MCF 10A (cell line): ENCODE results near the gene ZNF766. TPM values are rescaled to one million over a fixed set of nuclear protein-coding genes. Genes with fewer than 3 reads are reported as not detected.

Source experiments
- BruUV-seq: library from RNA; stranded (reverse); fragments of 400-500 nt; replicated peaks from 2 replicates; lab custom pipeline; 2021; lab: Mats Ljungman, UMichigan
- CTCF ChIA-PET: fragments of 300-600 bp; sonication (Branson Sonifier 250); formaldehyde crosslinking; extraction: SDS; loops from one replicate; lab custom pipeline; 2021; ENCODE audit warnings: antibody characterized with exemption, inconsistent platforms; lab: Yijun Ruan, JAX
- POLR2A ChIA-PET: fragments of 300-600, 350-650 bp; sonication (Branson Sonifier 250); formaldehyde crosslinking; extraction: SDS; loops from one replicate; lab custom pipeline; 2020; ENCODE audit warnings: antibody characterized with exemption, inconsistent platforms; lab: Yijun Ruan, JAX
- DNase-seq: peaks from one replicate; pipeline ENCODE4 v3.0.0-alpha.2; 2018; ENCODE audit not compliant: unreplicated experiment
- H3K27ac Mint-ChIP-seq: one replicate; pipeline ENCODE4 v1.8.0; 2022; ENCODE audit warnings: mild to moderate bottlenecking, low read depth, mixed read lengths; ENCODE audit not compliant: unreplicated experiment
- H3K27me3 Mint-ChIP-seq: one replicate; pipeline ENCODE4 v1.8.0; 2022; ENCODE audit warnings: mixed read lengths; ENCODE audit not compliant: insufficient read depth, unreplicated experiment
- H3K36me3 Mint-ChIP-seq: one replicate; pipeline ENCODE4 v1.8.0; 2022; ENCODE audit warnings: mild to moderate bottlenecking, moderate library complexity, mixed read lengths; ENCODE audit not compliant: insufficient read depth, unreplicated experiment
- H3K4me1 Mint-ChIP-seq: one replicate; pipeline ENCODE4 v1.8.0; 2022; ENCODE audit warnings: mixed read lengths; ENCODE audit not compliant: insufficient read depth, unreplicated experiment
- H3K4me3 Mint-ChIP-seq: one replicate; pipeline ENCODE4 v1.8.0; 2022; ENCODE audit warnings: mild to moderate bottlenecking, moderate library complexity, mixed read lengths; ENCODE audit not compliant: unreplicated experiment
- H3K9me3 Mint-ChIP-seq: one replicate; pipeline ENCODE4 v1.8.0; 2022; ENCODE audit warnings: mixed read lengths; ENCODE audit not compliant: unreplicated experiment
- CTCF ChIP-seq: fragments of 200-600 bp; IDR thresholded peaks from one replicate; pipeline ENCODE4 v1.8.0; 2022; ENCODE audit warnings: antibody characterized with exemption, mild to moderate bottlenecking; ENCODE audit not compliant: unreplicated experiment
- intact Hi-C: fragments of 100-400 bp; cut with micrococcal nuclease; formaldehyde crosslinking; loops from 2 replicates; pipeline ENCODE4 v1.14.1; 2022
- total RNA-seq: library from RNA; stranded (reverse); gene quantifications from 2 replicates; pipeline ENCODE4 v1.2.3, GENCODE V29; 2022

ZNF766 gene
- total RNA-seq, 1 experiment from 2014 or later = 11.5 TPM

DNA sequence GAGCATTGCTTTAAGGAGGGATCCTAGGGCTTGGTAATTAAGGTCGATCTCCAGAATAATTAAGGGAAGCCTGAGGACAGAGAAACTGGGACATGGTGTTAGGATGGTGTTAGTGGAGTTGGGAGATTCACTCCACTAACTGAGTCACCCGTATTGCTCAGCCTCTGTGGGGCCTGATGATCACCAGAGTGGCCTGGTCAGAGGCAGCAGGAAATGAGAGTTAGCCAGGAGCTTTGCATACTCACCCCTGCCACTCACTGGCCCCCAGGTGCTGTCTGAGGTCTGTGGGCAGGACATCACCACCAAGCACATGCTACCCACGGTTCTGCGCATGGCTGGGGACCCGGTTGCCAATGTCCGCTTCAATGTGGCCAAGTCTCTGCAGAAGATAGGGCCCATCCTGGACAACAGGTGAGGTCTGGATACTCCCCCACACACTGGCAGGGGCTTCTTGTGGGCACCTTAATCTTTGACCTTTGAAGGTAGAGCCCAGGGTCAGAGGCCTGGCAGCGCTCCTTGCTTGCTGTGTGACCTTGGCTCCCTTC lies 47.5 kb upstream of the ZNF766 start:
- BruUV-seq = no TSS peak
- intact Hi-C loops = no loop called here
- peaks cover 98% of the 10 kb centered on the region for H3K36me3 Mint-ChIP-seq
- CTCF ChIA-PET = interaction anchor here (0.5 to 1.5 kb wide), 2 partner anchors 15 to 501 kb away, joined by 4 to 6 read pairs; no protein-coding TSS in a partner anchor
- POLR2A ChIA-PET = interaction anchor here (0.8 kb wide), 1 partner anchor 33 kb away, joined by 3 read pairs; no protein-coding TSS in a partner anchor
- H3K27me3 Mint-ChIP-seq = no peaks in the 10 kb centered on the region
- no peak for DNase-seq
- TF ChIP-seq CTCF = no peak
- H3K4me1 Mint-ChIP-seq = peaks cover 5% of the 10 kb centered on the region
- H3K27ac Mint-ChIP-seq = no peak overlapping the region
- no peak overlapping the region for H3K4me3 Mint-ChIP-seq
- H3K9me3 Mint-ChIP-seq = no peaks in the 10 kb centered on the region

DNA sequence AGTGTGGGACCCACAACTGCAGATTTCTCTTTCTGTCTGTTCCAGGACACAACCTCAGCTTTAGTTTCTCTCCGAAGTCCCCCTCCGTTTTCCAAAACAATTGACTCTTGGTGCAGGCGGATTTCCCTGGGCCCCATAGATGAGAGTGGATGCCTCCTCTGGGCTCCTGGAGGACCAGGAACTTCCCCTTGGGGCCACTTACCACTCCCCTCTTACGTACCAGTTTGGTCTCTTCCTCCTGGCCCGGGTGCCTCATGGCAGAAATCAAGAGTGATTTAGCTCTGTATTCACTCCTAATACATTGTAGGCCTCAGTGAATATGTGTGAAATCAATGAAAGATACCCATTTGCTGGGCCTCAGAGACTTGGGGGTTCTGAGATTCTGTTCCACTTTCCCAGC lies 45.2 kb upstream of the ZNF766 start:
- POLR2A ChIA-PET = interaction anchor here (0.7 kb wide), 1 partner anchor 10 kb away, joined by 3 read pairs; no protein-coding TSS in a partner anchor
- DNase-seq = no peak
- Mint-ChIP-seq H3K4me3 (no peak overlapping the region), H3K27ac (no peak overlapping the region), H3K4me1 (no peaks in the 10 kb centered on the region), H3K9me3 (no peaks in the 10 kb centered on the region), H3K27me3 (no peaks in the 10 kb centered on the region), H3K36me3 (peaks cover 98% of the 10 kb centered on the region)
- CTCF ChIA-PET = interaction anchor here (0.6 to 1.1 kb wide), 2 partner anchors 9 to 529 kb away, joined by 3 to 5 read pairs; no protein-coding TSS in a partner anchor
- no peak for TF ChIP-seq CTCF
- intact Hi-C loops = no loop called here
- no TSS peak for BruUV-seq

DNA sequence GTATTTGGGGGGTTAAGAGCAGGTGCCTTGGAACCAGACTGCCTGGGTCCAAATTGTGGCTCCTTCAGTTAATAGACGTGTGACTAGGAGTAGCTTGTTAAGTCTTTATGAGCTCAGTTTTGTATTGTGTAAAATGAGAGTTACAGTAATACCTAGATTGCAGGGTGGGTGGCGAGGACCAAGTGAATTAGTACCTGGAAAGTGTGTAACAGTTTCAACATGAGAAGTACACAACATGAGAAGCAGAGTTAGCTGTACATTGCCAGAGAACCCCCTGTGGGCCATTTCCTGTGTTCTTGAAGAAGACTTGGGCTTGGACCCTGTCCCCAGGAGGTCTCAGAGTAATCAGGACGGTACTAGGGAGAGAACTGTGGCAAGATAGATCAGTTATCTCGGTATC lies 42.7 kb upstream of the ZNF766 start:
- Mint-ChIP-seq H3K27ac (no peak overlapping the region), H3K36me3 (peaks cover 80% of the 10 kb centered on the region), H3K4me3 (no peak overlapping the region), H3K9me3 (no peaks in the 10 kb centered on the region), H3K4me1 (no peaks in the 10 kb centered on the region), H3K27me3 (no peaks in the 10 kb centered on the region)
- no TSS peak for BruUV-seq
- intact Hi-C loops = no loop called here
- CTCF ChIA-PET = interaction anchor here (0.8 to 1.0 kb wide), 2 partner anchors 87 to 255 kb away, joined by 3 to 4 read pairs; partner anchors contain the start of gene ZNF616
- no peak for DNase-seq
- TF ChIP-seq CTCF = no peak
- POLR2A ChIA-PET = interaction anchor here (1.2 to 1.3 kb wide), 2 partner anchors 29 to 37 kb away, joined by 3 to 4 read pairs; no protein-coding TSS in a partner anchor

- no peak overlapping the region for H3K4me3 Mint-ChIP-seq
- CTCF ChIA-PET = interaction anchor here (0.8 to 1.0 kb wide), 2 partner anchors 88 to 255 kb away, joined by 3 to 4 read pairs; partner anchors contain the start of gene ZNF616
- H3K4me1 Mint-ChIP-seq = no peaks in the 10 kb centered on the region
- no peak for DNase-seq
- no peak overlapping the region for H3K27ac Mint-ChIP-seq
- POLR2A ChIA-PET = interaction anchor here (1.2 to 1.3 kb wide), 3 partner anchors 23 to 38 kb away, joined by 3 to 4 read pairs (median 4); no protein-coding TSS in a partner anchor
- H3K36me3 Mint-ChIP-seq = peaks cover 73% of the 10 kb centered on the region
- H3K9me3 Mint-ChIP-seq = no peaks in the 10 kb centered on the region
- TF ChIP-seq CTCF = no peak
- H3K27me3 Mint-ChIP-seq = no peaks in the 10 kb centered on the region
- BruUV-seq = no TSS peak
- intact Hi-C loops = no loop called here
Observed at GRCh38 chr19:52227196-52227940, 42.0 kb upstream of the ZNF766 start.
